SU-DHL-6 (cell line): ENCODE results near the gene ERRFI1.

Experiments used
- H2AFZ ChIP-seq: fragments of 200-600 bp; sonication (generic); 2 replicates; pipeline ENCODE4 v1.6.1; 2014; ENCODE audit warnings: low read depth, mild to moderate bottlenecking, moderate library complexity, mixed read lengths, antibody characterized with exemption, low read length; ENCODE audit not compliant: severe bottlenecking
- H3F3A ChIP-seq: fragments of 200-600 bp; shearing (Covaris generic); 2 replicates; pipeline ENCODE4 v1.6.0; 2016; ENCODE audit warnings: antibody characterized with exemption, mild to moderate bottlenecking; ENCODE audit not compliant: insufficient read depth
- H3K27ac ChIP-seq: fragments of 200-600 bp; sonication (generic); 2 replicates; pipeline ENCODE4 v1.5.1; 2016; ENCODE audit warnings: low read depth, mild to moderate bottlenecking, low read length, moderate library complexity, mixed read lengths
- H3K27me3 ChIP-seq: fragments of 200-600 bp; sonication (generic), shearing (Covaris generic); 2 replicates; pipeline ENCODE4 v1.6.0; 2014; ENCODE audit warnings: mild to moderate bottlenecking, low read length
- H3K36me3 ChIP-seq: fragments of 200-600 bp; sonication (generic); 2 replicates; pipeline ENCODE4 v1.6.1; 2014; ENCODE audit warnings: mild to moderate bottlenecking, low read length, mixed read lengths
- H3K4me2 ChIP-seq: fragments of 300-600, 200-600 bp; shearing (Covaris generic), sonication (generic); 2 replicates; pipeline ENCODE4 v1.6.0; 2014; ENCODE audit warnings: low read length, low read depth, mild to moderate bottlenecking; ENCODE audit not compliant: poor library complexity, severe bottlenecking
- H3K4me3 ChIP-seq: fragments of 200-600 bp; sonication (generic); 2 replicates; pipeline ENCODE4 v1.5.1; 2014; ENCODE audit warnings: antibody characterized with exemption, low read length, mild to moderate bottlenecking, mixed read lengths; ENCODE audit not compliant: insufficient read depth, poor library complexity, severe bottlenecking
- H3K79me2 ChIP-seq: fragments of 200-600 bp; sonication (generic); 2 replicates; pipeline ENCODE4 v1.6.1; 2014; ENCODE audit warnings: mild to moderate bottlenecking, low read length, moderate library complexity; ENCODE audit not compliant: insufficient read depth
- H3K9ac ChIP-seq: fragments of 200-600 bp; sonication (generic); 2 replicates; pipeline ENCODE4 v1.7.0; 2014; ENCODE audit warnings: mild to moderate bottlenecking, low read length
- H3K9me2 ChIP-seq: fragments of 200-600 bp; sonication (generic); replicated peaks from 2 replicates; pipeline ENCODE4 v1.6.1; 2014; ENCODE audit warnings: low read length; ENCODE audit not compliant: insufficient read depth
- H3K9me3 ChIP-seq: fragments of 200-600 bp; sonication (generic); 2 replicates; pipeline ENCODE4 v1.6.1; 2014; ENCODE audit warnings: low read length, mixed read lengths; ENCODE audit not compliant: insufficient read depth
- H4K20me1 ChIP-seq: fragments of 200-600 bp; sonication (generic); 2 replicates; pipeline ENCODE4 v1.6.1; 2014; ENCODE audit warnings: low read depth, mild to moderate bottlenecking, antibody characterized with exemption, low read length, moderate library complexity, mixed read lengths
- CTCF ChIP-seq: fragments of 200-600 bp; sonication (generic); IDR thresholded peaks from one replicate; pipeline ENCODE4 v1.5.1; 2017; ENCODE audit warnings: antibody characterized with exemption, mild to moderate bottlenecking, low read length, moderate library complexity; ENCODE audit not compliant: insufficient read depth, poor library complexity, severe bottlenecking
- EZH2phosphoT487 ChIP-seq: fragments of 200-600 bp; sonication (generic), shearing (Covaris generic); conservative IDR thresholded peaks from 2 replicates; pipeline ENCODE4 v1.6.1; 2018; ENCODE audit warnings: mild to moderate bottlenecking, antibody characterized with exemption, low read length, moderate library complexity, mixed read lengths

Gene ERRFI1

DNA sequence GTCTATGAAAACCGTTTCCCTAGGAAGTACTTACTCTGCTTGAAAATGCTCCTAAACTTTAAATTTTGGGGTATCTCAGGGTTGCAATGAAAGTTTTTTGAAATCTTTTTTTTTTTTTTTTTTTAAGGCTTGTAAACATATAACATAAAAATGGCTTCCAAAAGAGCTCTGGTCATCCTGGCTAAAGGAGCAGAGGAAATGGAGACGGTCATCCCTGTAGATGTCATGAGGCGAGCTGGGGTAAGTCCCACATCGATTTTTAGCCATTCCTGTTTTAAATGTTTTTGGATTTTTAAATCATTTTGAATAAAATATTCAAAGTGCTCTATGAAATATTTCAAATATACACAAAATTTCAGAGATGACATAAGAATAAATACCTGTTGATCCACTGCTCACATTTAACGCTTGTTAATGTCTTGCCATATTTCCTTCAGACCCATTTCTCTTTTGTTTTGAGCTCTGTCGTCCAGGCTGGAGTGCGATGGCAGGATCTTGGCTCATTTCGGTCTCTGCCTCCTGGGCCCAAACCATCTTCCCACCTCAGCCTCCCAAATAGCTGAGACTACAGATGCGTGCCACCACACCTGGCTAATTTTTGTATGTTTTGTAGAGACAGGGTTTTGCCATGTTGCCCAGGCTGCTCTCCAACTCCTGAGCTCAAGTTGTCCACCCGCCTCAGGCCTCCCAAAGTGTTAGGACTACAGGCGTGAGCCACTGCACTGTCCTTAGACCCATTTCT, 63.3 kb downstream of the ERRFI1 start:
- Histone ChIP-seq H3K79me2 (peaks cover 69% of the 10 kb centered on the region), H3K9ac (peak overlapping the region; percentile 90), H3F3A (no peaks in the 10 kb centered on the region), H3K36me3 (peaks cover 12% of the 10 kb centered on the region; the same call in 1 of the 2 replicates), H3K9me2 (no peaks in the 10 kb centered on the region), H3K4me3 (peak overlapping the region; percentile 95), H4K20me1 (no peaks in the 10 kb centered on the region), H3K27me3 (no peaks in the 10 kb centered on the region), H2AFZ (no peak overlapping the region), H3K9me3 (no peaks in the 10 kb centered on the region), H3K4me2 (peak overlapping the region; percentile 87), H3K27ac (peak overlapping the region; percentile 64; the same call in 1 of the 2 replicates)
- TF ChIP-seq CTCF (no peak), EZH2phosphoT487 (no peak)

GRCh38 chr1:7962014-7962335, 64.1 kb downstream of the ERRFI1 start:
- peak overlapping the region; percentile 87 for H3K4me2 ChIP-seq
- no peaks in the 10 kb centered on the region for H3K9me3 ChIP-seq
- TF ChIP-seq CTCF = no peak
- TF ChIP-seq EZH2phosphoT487 = no peak
- no peaks in the 10 kb centered on the region for H3K9me2 ChIP-seq
- no peaks in the 10 kb centered on the region for H3K27me3 ChIP-seq
- H3K27ac ChIP-seq = peak overlapping the region; percentile 64
- peaks cover 61% of the 10 kb centered on the region for H3K79me2 ChIP-seq
- H3K4me3 ChIP-seq = peak overlapping the region; percentile 95
- H3F3A ChIP-seq = no peaks in the 10 kb centered on the region
- peak overlapping the region; percentile 90 for H3K9ac ChIP-seq
- no peaks in the 10 kb centered on the region for H4K20me1 ChIP-seq
- peak overlapping the region; percentile 44 for H2AFZ ChIP-seq
- peaks cover 11% of the 10 kb centered on the region; the same call in 1 of the 2 replicates for H3K36me3 ChIP-seq
